HEK293 (cell line): ENCODE data around the gene ASF1B.

Experiments used
- GFI1B ChIP-seq: fragments of 450-650 bp; formaldehyde crosslinking; IDR thresholded peaks from 2 replicates; pipeline ENCODE4 v1.5.1; 2016; ENCODE audit warnings: missing biosample characterization, missing genetic modification characterization
- HIC1 ChIP-seq: fragments of 450-650 bp; formaldehyde crosslinking; IDR thresholded peaks from 2 replicates; pipeline ENCODE4 v1.5.1; 2016; ENCODE audit warnings: missing biosample characterization, missing genetic modification characterization
- KLF10 ChIP-seq: fragments of 450-650 bp; IDR thresholded peaks from 2 replicates; pipeline ENCODE4 v1.5.1; 2018; ENCODE audit warnings: missing biosample characterization, mild to moderate bottlenecking, missing genetic modification characterization
- KLF16 ChIP-seq: fragments of 450-650 bp; formaldehyde crosslinking; IDR thresholded peaks from 2 replicates; pipeline ENCODE4 v1.5.1; 2017; ENCODE audit warnings: missing biosample characterization, missing genetic modification characterization
- KLF8 ChIP-seq: fragments of 450-650 bp; formaldehyde crosslinking; IDR thresholded peaks from 2 replicates; pipeline ENCODE4 v1.5.1; 2016; ENCODE audit warnings: missing biosample characterization, missing genetic modification characterization
- MEIS1 ChIP-seq: sonication (generic); formaldehyde crosslinking; IDR thresholded peaks from 2 replicates; pipeline ENCODE4 v1.8.1; 2022; ENCODE audit warnings: missing genetic modification reagents, mild to moderate bottlenecking, borderline replicate concordance
- PATZ1 ChIP-seq: fragments of 450-650 bp; formaldehyde crosslinking; IDR thresholded peaks from 2 replicates; pipeline ENCODE4 v1.5.1; 2016; ENCODE audit warnings: missing biosample characterization, missing genetic modification characterization
- PRDM6 ChIP-seq: fragments of 450-650 bp; formaldehyde crosslinking; IDR thresholded peaks from 2 replicates; pipeline ENCODE4 v1.5.1; 2017; ENCODE audit warnings: missing biosample characterization, missing genetic modification characterization
- TRIM28 ChIP-seq: IDR thresholded peaks from 2 replicates; pipeline ENCODE4 v1.6.1; 2011; ENCODE audit warnings: low read length, control low read depth, borderline replicate concordance
- ZBTB10 ChIP-seq: fragments of 450-650 bp; formaldehyde crosslinking; IDR thresholded peaks from 2 replicates; pipeline ENCODE4 v1.5.1; 2016; ENCODE audit warnings: missing biosample characterization, missing genetic modification characterization
- ZBTB26 ChIP-seq: fragments of 450-650 bp; formaldehyde crosslinking; optimal IDR thresholded peaks from 2 replicates; pipeline ENCODE3; 2016; ENCODE audit warnings: missing biosample characterization, mild to moderate bottlenecking, missing genetic modification characterization
- ZFP37 ChIP-seq: fragments of 450-650 bp; formaldehyde crosslinking; IDR thresholded peaks from 2 replicates; pipeline ENCODE4 v1.5.1; 2016; ENCODE audit warnings: missing biosample characterization, missing genetic modification characterization
- ZNF148 ChIP-seq: fragments of 450-650 bp; formaldehyde crosslinking; IDR thresholded peaks from 2 replicates; pipeline ENCODE4 v1.5.0; 2017; ENCODE audit warnings: missing biosample characterization, missing genetic modification characterization, borderline replicate concordance
- ZNF202 ChIP-seq: fragments of 450-650 bp; formaldehyde crosslinking; IDR thresholded peaks from 2 replicates; pipeline ENCODE4 v1.5.1; 2016; ENCODE audit warnings: missing biosample characterization, missing genetic modification characterization, borderline replicate concordance
- ZNF433 ChIP-seq: fragments of 450-650 bp; formaldehyde crosslinking; IDR thresholded peaks from 2 replicates; pipeline ENCODE4 v1.5.1; 2016; ENCODE audit warnings: missing biosample characterization, missing genetic modification characterization, low read depth
- ZNF518A ChIP-seq: fragments of 450-650 bp; formaldehyde crosslinking; conservative IDR thresholded peaks from 2 replicates; pipeline ENCODE4 v1.5.1; 2016; ENCODE audit warnings: low read depth, missing biosample characterization, missing genetic modification characterization
- ZNF747 ChIP-seq: fragments of 450-650 bp; formaldehyde crosslinking; IDR thresholded peaks from 2 replicates; pipeline ENCODE4 v1.5.1; 2016; ENCODE audit warnings: missing biosample characterization, missing genetic modification characterization
- ZNF830 ChIP-seq: fragments of 450-650 bp; IDR thresholded peaks from 2 replicates; pipeline ENCODE4 v1.5.0; 2018; ENCODE audit warnings: missing biosample characterization, missing genetic modification characterization, low read depth, mild to moderate bottlenecking, moderate library complexity

The ASF1B gene

GRCh38 chr19:14080887-14081796, 55.2 kb downstream of the ASF1B start (continued):
- TF ChIP-seq ZNF518A: peak; percentile 93
- TF ChIP-seq KLF8 (tag by site-specific recombination): peak; percentile 96
- no peak for TF ChIP-seq ZNF202 (tag by site-specific recombination)
- TF ChIP-seq TRIM28: no peak
- no peak for TF ChIP-seq HIC1 (tag by site-specific recombination)
- no peak for TF ChIP-seq ZNF433 (tag by site-specific recombination)
- TF ChIP-seq PATZ1 (tag by site-specific recombination): peak; percentile 73
- TF ChIP-seq ZFP37: no peak
- no peak for TF ChIP-seq MEIS1 (CRISPR knock-in tag)
- no peak for TF ChIP-seq GFI1B (tag by site-specific recombination)
- peak; percentile 89 for TF ChIP-seq ZBTB10 (tag by site-specific recombination)
- TF ChIP-seq PRDM6 (tag by site-specific recombination): no peak
- no peak for TF ChIP-seq ZNF148 (tag by site-specific recombination)
- TF ChIP-seq ZNF830 (tag by site-specific recombination): no peak
- no peak for TF ChIP-seq ZNF747
- TF ChIP-seq KLF10 (tag by site-specific recombination): peak; percentile 89
- peak; percentile 8 for TF ChIP-seq ZBTB26 (tag by site-specific recombination)
- TF ChIP-seq KLF16: peak; percentile 77
